Measurements from ENCODE around the gene SOX11.

Gene SOX11

GRCh38 chr2:5693287-5694201, 1.4 kb downstream of the SOX11 start:
- no peak overlapping the region for H3K4me3 ChIP-seq (ENCODE audit: low read depth, low read length)

DNA sequence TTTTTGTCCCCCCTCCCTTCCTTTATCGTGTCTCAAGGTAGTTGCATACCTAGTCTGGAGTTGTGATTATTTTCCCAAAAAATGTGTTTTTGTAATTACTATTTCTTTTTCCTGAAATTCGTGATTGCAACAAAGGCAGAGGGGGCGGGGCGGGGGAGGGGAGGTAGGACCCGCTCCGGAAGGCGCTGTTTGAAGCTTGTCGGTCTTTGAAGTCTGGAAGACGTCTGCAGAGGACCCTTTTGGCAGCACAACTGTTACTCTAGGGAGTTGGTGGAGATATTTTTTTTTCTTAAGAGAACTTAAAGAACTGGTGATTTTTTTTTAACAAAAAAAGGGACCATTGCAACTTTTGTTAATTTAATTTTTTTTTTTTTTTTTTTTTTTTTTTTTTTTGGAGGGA, 2.1 kb downstream of the SOX11 start:
- no peak for DNase-seq (ENCODE audit: low read depth)
- TF ChIP-seq MYC (IDR thresholded peaks at IDR 0.05; ENCODE audit: low read depth, low read length) = no peak
- no peak for TF ChIP-seq MAX (IDR thresholded peaks at IDR 0.05; ENCODE audit: low read depth, low read length)
- TF ChIP-seq POLR2A (IDR thresholded peaks at IDR 0.05; ENCODE audit: extremely low read depth, insufficient read length) = no peak
- TF ChIP-seq CTCF (IDR thresholded peaks at IDR 0.05; ENCODE audit: low read depth, low read length) = no peak
- no peak overlapping the region for H3K4me3 ChIP-seq (ENCODE audit: low read depth, low read length)

More at GRCh38 chr2:5693287-5694201, 1.4 kb downstream of the SOX11 start:
- TF ChIP-seq MAX (IDR thresholded peaks at IDR 0.05; ENCODE audit: low read depth, low read length) = no peak
- no peak for DNase-seq (ENCODE audit: low read depth)

GRCh38 chr2:5695654-5696403, 3.6 kb downstream of the SOX11 start:
- DNase-seq (ENCODE audit: low read depth) = no peak
- TF ChIP-seq MYC (IDR thresholded peaks at IDR 0.05; ENCODE audit: low read depth, low read length) = no peak
- no peak for TF ChIP-seq CTCF (IDR thresholded peaks at IDR 0.05; ENCODE audit: low read depth, low read length)
- no peak for TF ChIP-seq MAX (IDR thresholded peaks at IDR 0.05; ENCODE audit: low read depth, low read length)
- no peak for TF ChIP-seq POLR2A (IDR thresholded peaks at IDR 0.05; ENCODE audit: extremely low read depth, insufficient read length)
- H3K4me3 ChIP-seq (ENCODE audit: low read depth, low read length) = no peak overlapping the region

DNA sequence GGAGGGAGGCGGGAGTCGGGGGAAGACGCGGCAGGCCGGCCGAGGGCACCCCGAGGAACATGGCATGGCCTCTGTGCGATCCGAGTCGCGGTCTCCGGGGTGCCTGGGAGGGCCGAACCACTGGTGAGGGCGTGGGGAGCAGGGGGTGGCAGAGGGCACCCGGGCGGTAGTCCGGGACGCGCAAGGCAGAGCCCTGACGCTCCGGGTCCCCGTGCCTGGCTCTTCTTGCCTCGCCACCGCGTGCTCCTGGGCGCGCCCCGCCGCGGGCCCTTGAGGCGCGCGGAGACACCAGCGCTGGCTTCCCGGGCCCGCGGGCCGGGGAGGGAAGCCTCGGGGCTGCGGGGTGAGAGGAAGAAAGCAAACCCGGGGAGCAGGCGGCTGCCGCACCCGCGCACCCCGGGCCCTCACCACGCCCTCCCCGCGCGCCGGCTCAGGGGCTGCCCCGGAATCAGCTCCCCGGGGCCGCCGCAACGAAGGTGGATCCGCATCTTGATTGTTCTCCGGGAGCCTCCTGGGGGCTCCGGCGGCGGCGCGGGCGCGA, 4.3 kb downstream of the SOX11 start:
- no peak overlapping the region for H3K4me3 ChIP-seq (ENCODE audit: low read depth, low read length)
- TF ChIP-seq MYC (IDR thresholded peaks at IDR 0.05; ENCODE audit: low read depth, low read length) (no peak), POLR2A (IDR thresholded peaks at IDR 0.05; ENCODE audit: extremely low read depth, insufficient read length) (no peak)
- DNase-seq (ENCODE audit: low read depth) = no peak

DNA sequence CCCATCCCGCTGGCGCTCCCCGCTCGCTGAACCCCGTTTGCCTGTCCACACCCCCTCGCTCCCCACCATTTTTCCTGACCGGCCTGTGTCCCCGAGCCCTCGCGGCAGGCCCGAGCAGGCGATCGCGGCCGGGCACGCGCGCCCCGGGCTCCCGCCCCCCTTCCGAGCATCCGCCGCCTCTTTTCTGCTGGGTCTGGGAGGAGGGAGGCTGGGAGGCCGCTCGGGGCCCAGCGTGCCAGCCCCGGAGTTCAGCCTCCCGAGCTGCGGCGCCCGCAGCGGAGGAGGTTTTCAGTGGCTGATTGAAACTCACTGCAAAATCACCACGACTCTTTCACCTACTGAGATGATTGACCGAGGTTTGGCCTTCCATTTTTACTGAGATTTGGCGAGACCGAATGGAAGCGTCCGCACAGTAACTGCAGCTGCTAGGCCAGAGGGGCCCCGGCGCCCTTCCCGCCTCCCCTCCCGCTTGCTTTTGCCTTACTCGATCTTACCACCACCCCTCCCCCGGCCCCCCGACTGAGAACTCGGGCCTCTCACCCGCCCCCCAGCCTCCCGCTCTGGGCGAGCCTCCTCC, 4.8 kb downstream of the SOX11 start:
- H3K4me3 ChIP-seq (ENCODE audit: low read depth, low read length) = no peak overlapping the region
- TF ChIP-seq MYC (IDR thresholded peaks at IDR 0.05; ENCODE audit: low read depth, low read length) = no peak
- TF ChIP-seq MAX (IDR thresholded peaks at IDR 0.05; ENCODE audit: low read depth, low read length) = no peak
- no peak for TF ChIP-seq CTCF (IDR thresholded peaks at IDR 0.05; ENCODE audit: low read depth, low read length)
- TF ChIP-seq POLR2A (IDR thresholded peaks at IDR 0.05; ENCODE audit: extremely low read depth, insufficient read length) = no peak
- DNase-seq (ENCODE audit: low read depth) = no peak

GRCh38 chr2:5697562-5697961, 5.4 kb downstream of the SOX11 start:
- no peak overlapping the region for H3K4me3 ChIP-seq (ENCODE audit: low read depth, low read length)
- no peak for DNase-seq (ENCODE audit: low read depth)

More at GRCh38 chr2:5697562-5697961, 5.4 kb downstream of the SOX11 start:
- TF ChIP-seq POLR2A (IDR thresholded peaks at IDR 0.05; ENCODE audit: extremely low read depth, insufficient read length) = no peak
- TF ChIP-seq MYC (IDR thresholded peaks at IDR 0.05; ENCODE audit: low read depth, low read length) = no peak
- no peak for TF ChIP-seq CTCF (IDR thresholded peaks at IDR 0.05; ENCODE audit: low read depth, low read length)
- no peak for TF ChIP-seq MAX (IDR thresholded peaks at IDR 0.05; ENCODE audit: low read depth, low read length)

Measured in NB4 (cell line).